ENCODE data around the gene MACROD2.

The MACROD2 gene

DNA sequence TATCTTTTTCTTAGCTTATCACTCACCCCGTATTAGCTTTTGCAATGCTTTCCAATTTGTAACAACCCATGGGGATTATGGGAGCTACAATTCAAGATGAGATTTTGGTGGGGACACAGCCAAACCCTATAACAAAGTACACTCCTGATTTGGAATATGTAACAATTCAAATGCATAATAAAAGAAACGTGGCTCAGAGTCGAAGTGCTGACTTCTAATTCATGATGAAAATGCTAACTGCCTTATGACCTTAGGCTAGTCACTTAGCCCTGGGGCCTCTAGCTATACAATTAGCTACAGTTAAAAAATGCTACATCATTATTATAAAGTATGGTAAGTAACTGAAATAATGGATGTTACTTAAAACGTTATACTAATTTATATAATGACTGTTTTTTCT is 1297.1 kb downstream of the MACROD2 start:
- DNase-seq (ENCODE audit: low read depth), result no peak

GRCh38 chr20:15296422-15296821 is 1301.1 kb downstream of the MACROD2 start:
- DNase-seq (ENCODE audit: low read depth), result no peak

DNA sequence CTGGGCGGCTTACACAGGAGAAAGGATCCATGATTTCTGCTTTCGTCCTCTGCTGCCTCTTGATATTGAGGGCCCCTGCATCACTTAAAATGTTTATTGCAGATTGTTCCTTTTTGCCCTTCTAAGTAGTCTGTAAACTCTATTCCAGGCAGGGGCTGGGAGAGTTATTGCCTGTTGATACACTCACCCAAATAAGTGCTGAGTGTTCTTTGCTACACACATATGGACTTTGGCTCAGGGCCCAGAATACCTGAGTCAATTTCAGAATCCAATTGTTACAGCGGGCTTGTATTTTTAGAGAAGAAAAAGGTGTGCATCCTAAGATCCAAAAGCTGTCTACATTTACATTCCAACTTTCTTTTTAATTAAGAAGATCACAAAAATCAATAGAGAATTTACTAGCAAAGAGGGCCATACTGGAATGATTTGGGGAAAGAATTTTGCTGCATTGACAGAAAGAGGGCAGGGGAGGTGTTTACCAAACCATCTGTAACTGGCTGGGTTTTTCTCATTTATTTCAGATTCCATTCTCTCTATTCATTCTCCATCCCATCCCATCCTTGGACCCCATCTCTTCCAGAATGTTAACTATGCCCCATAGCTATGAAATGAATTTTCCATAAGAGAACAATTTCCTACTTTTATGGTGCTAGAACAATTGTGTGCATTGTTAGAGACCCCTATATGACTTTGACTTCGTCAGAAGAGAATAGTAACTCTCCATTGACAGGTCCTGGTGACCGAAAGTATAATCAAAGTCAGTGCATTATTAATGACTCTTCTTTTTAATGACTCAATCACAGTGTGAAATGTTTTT is 1302.0 kb downstream of the MACROD2 start:
- no peak for DNase-seq (ENCODE audit: low read depth)

GRCh38 chr20:15302075-15302474 is 1306.8 kb downstream of the MACROD2 start:
- no peak for DNase-seq (ENCODE audit: low read depth)

DNA sequence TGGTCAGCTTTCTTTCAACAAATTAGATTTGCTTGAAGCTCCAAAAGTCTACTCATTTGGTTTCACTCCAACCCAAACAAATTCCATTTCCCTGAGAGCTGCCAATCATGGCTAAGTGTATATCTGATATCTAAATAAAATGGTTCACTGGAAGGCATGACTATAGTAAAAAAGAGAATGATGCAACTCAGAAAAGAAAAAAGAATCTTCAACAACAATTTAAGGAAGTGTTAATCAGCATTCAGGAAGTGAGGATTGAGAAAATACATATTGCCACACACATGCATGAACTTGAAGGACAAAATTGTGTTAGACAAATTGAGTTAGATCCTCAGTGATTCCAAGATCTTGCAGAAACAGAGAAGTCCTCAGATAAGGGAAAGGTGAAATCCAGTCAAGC is 1315.0 kb downstream of the MACROD2 start:
- no peak for DNase-seq (ENCODE audit: low read depth)

- no peak for DNase-seq (ENCODE audit: low read depth)
These were observed 1321.2 kb downstream of the MACROD2 start for GRCh38 chr20:15316556-15316955.

DNA sequence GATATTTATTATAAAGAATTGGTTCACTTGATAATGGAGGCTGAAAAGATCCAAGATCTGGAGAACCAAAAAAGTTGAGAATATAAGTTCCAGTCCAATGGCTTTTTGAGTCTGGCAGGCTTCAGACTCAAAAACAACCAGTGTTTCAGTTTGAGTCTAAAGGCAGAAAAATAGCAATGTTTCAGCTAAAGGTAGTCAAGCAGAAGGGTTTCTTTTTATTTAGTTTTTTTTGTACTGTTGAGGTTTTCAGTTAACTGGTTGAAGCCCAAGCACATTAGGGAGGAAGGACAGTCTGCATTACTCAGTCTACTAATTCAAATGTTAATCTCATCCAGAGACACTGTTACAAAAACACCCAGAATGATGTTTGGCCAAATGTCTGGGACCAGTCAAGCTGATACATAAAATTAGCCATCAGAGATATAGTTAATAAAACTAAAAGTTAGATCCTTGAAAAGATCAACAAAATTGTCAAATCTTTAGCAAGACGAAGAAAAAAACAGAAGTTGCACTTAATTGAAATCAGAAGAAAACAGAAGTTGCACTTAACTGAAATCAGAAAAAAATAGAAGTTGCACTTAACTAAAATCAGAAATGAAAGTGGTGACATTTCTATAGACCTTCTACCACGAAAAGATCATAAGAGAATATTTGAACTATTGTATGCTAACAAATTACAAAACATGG is 1322.4 kb downstream of the MACROD2 start:
- no peak for DNase-seq (ENCODE audit: low read depth)

GRCh38 chr20:15318682-15319081 is 1323.4 kb downstream of the MACROD2 start:
- DNase-seq (ENCODE audit: low read depth), result no peak

DNA sequence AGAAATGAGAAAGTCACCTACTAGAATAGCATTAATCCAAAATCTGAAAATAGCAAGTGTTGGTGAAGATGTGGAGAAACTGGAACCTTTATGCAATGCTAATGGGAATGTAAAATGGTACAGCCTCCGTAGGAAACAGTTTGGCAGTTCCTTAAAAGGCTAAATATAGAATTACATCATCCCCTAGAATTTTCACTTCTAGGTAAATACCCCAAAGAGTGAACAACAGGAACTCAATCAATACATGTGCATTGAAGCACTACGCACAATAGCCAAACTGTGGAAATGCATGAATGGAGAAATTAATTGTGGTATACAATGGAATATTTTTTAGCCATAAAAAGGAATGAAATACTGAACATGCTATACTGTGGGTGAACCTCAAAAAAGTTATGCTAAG is 1324.1 kb downstream of the MACROD2 start:
- DNase-seq (ENCODE audit: low read depth), result no peak

- no peak for DNase-seq (ENCODE audit: low read depth)
These were observed 1325.6 kb downstream of the MACROD2 start for GRCh38 chr20:15320941-15321340.

GRCh38 chr20:15327123-15327522 is 1331.8 kb downstream of the MACROD2 start:
- DNase-seq (ENCODE audit: low read depth), result no peak

GRCh38 chr20:15328084-15328483 is 1332.8 kb downstream of the MACROD2 start:
- no peak for DNase-seq (ENCODE audit: low read depth)

GRCh38 chr20:15332711-15333160 is 1337.4 kb downstream of the MACROD2 start:
- no peak for DNase-seq (ENCODE audit: low read depth)

DNA sequence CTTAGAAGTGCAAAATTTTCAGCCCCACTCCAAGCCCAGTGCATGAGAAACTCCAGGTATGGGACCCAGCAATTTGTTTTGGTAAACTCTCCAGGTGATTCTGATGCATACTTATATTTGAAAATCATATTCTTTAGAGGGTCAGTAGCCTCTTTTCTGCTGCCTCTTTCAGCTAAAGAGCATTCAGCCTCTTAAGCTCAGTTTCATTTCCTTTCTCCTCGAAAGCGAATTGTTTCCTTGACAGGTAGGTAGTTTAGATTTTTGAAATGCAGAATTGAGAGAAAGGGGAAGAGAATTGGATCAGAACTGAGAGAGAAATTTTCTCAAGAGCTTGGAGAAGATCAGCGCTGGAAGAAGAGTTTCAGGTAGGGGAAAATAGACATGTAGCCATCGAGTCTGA is 1337.9 kb downstream of the MACROD2 start:
- no peak for DNase-seq (ENCODE audit: low read depth)

DNA sequence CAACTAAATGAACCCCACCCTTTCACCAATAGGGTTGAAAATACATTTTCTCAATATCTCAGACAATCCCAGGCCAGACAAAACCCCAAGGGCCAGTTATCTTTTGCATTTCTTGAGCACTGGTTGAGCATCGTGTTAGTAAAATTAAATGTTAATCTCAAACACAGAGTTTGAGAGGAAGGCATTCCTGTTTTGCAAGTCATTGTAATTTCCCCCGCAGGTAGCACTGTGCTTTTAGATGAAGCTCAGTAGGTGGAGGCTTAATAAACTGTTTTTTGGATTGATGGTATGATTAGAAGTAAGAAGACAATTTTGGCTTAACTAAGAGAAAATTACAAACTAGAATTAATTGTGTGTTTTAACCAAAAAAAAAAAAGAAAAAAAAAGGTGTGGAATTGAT is 1340.7 kb downstream of the MACROD2 start:
- DNase-seq (ENCODE audit: low read depth), result no peak

- no peak for DNase-seq (ENCODE audit: low read depth)
These were observed 1341.2 kb downstream of the MACROD2 start for GRCh38 chr20:15336536-15336935.

- DNase-seq (ENCODE audit: low read depth), result no peak
These were observed 1343.9 kb downstream of the MACROD2 start for GRCh38 chr20:15339264-15339663.

GRCh38 chr20:15342991-15343523 is 1347.7 kb downstream of the MACROD2 start:
- no peak for DNase-seq (ENCODE audit: low read depth)

GRCh38 chr20:15345287-15345686 is 1350.0 kb downstream of the MACROD2 start:
- no peak for DNase-seq (ENCODE audit: low read depth)

GRCh38 chr20:15346657-15347280 is 1351.5 kb downstream of the MACROD2 start:
- DNase-seq (ENCODE audit: low read depth), result no peak

DNA sequence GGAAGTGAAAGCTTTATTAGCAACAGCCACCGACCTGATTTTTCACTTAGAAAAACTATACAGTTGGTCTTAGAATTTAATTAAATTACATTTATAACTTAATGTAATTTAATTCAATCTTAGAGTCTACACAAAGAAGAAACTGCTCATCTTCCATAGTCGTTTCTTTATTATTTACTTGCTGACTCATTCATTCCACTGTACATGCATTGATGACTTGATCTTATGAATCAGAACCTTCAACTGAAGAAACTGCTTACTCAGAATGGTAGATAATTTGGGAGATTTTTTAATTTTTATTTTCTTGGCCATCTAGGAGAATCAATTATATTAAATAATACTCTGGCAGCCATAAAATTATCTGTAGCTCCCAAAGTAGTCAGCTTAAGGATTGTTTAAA is 1363.7 kb downstream of the MACROD2 start:
- no peak for DNase-seq (ENCODE audit: low read depth)

- DNase-seq (ENCODE audit: low read depth), result no peak
These were observed 1367.5 kb downstream of the MACROD2 start for GRCh38 chr20:15362849-15363248.

DNA sequence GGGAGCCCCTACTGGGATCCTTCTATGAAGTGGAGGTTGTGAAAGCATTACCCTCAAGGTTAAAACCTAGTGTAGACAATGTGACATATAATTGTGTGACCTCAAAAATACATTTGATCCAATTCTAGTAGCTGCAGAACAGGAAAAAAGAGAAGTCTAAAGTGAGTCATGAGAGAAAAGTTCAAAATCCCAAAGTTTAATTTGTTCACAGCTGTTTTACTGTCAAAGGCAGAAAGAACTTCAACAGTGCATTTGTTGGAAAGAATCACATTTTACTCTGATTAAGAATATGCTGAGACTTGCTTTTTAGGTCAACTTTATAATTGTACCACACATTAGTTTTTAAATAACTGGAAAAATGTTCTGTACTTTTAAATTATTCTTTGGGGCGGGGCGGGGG is 1369.5 kb downstream of the MACROD2 start:
- no peak for DNase-seq (ENCODE audit: low read depth)

Measured in GM04504 (cell line).